ENCODE data around the gene TEX38. TPM values are rescaled to one million over a fixed set of nuclear protein-coding genes. Genes with fewer than 3 reads are reported as not detected.

The TEX38 gene
- total RNA-seq, 1 experiment from 2014 or later: not detected

- ATAC-seq: peak; percentile 64
- no peaks in the 10 kb centered on the region for H3K36me3 ChIP-seq (ENCODE audit: control insufficient read depth, insufficient read depth, low read length)
- BruUV-seq (replicated peaks): no TSS peak
- no peak overlapping the region for H3K4me3 ChIP-seq (ENCODE audit: low read depth in 2 of 2, low read length in 2 of 2)
- no peak overlapping the region for H3K27ac ChIP-seq (ENCODE audit: low read length)
- POLR2A ChIA-PET: no interaction called here
- H3K9me3 ChIP-seq (ENCODE audit: control insufficient read depth, insufficient read depth, low read depth, low read length): no peaks in the 10 kb centered on the region
- in situ Hi-C loops (cut with HindIII; ENCODE audit: low pct_unique_long_range_greater_than_20kb, low sequenced_read_pairs) (no loop called here), intact Hi-C loops (cut with micrococcal nuclease; ENCODE audit: unreplicated experiment) (loop anchor here (2.0 kb wide), 1 partner anchor 102 kb away; no protein-coding TSS in a partner anchor)
- no peak for DNase-seq (ENCODE audit: low read depth, low spot score)
- TF ChIP-seq, protein P1, sequence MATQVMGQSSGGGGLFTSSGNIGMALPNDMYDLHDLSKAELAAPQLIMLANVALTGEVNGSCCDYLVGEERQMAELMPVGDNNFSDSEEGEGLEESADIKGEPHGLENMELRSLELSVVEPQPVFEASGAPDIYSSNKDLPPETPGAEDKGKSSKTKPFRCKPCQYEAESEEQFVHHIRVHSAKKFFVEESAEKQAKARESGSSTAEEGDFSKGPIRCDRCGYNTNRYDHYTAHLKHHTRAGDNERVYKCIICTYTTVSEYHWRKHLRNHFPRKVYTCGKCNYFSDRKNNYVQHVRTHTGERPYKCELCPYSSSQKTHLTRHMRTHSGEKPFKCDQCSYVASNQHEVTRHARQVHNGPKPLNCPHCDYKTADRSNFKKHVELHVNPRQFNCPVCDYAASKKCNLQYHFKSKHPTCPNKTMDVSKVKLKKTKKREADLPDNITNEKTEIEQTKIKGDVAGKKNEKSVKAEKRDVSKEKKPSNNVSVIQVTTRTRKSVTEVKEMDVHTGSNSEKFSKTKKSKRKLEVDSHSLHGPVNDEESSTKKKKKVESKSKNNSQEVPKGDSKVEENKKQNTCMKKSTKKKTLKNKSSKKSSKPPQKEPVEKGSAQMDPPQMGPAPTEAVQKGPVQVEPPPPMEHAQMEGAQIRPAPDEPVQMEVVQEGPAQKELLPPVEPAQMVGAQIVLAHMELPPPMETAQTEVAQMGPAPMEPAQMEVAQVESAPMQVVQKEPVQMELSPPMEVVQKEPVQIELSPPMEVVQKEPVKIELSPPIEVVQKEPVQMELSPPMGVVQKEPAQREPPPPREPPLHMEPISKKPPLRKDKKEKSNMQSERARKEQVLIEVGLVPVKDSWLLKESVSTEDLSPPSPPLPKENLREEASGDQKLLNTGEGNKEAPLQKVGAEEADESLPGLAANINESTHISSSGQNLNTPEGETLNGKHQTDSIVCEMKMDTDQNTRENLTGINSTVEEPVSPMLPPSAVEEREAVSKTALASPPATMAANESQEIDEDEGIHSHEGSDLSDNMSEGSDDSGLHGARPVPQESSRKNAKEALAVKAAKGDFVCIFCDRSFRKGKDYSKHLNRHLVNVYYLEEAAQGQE (IDR thresholded peaks at IDR 0.05; ENCODE audit: insufficient read depth in 1 of 2, low read depth in 2 of 2, low read length in 1 of 2): no peak
- TF ChIP-seq, protein P2, sequence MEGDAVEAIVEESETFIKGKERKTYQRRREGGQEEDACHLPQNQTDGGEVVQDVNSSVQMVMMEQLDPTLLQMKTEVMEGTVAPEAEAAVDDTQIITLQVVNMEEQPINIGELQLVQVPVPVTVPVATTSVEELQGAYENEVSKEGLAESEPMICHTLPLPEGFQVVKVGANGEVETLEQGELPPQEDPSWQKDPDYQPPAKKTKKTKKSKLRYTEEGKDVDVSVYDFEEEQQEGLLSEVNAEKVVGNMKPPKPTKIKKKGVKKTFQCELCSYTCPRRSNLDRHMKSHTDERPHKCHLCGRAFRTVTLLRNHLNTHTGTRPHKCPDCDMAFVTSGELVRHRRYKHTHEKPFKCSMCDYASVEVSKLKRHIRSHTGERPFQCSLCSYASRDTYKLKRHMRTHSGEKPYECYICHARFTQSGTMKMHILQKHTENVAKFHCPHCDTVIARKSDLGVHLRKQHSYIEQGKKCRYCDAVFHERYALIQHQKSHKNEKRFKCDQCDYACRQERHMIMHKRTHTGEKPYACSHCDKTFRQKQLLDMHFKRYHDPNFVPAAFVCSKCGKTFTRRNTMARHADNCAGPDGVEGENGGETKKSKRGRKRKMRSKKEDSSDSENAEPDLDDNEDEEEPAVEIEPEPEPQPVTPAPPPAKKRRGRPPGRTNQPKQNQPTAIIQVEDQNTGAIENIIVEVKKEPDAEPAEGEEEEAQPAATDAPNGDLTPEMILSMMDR (IDR thresholded peaks at IDR 0.05): no peak; the same call in 1 of the 2 replicates
- no peaks in the 10 kb centered on the region for H3K27me3 ChIP-seq (ENCODE audit: control insufficient read depth, insufficient read depth, low read length)
- peaks cover 7% of the 10 kb centered on the region; the same call in 1 of the 2 replicates for H3K4me1 ChIP-seq (ENCODE audit: control insufficient read depth, insufficient read depth, low read length)
- CTCF ChIA-PET: no interaction called here
Observed at GRCh38 chr1:46622344-46622743, 49.3 kb upstream of the TEX38 start.

GRCh38 chr1:46623743-46624644 lies 47.7 kb upstream of the TEX38 start:
- no TSS peak for BruUV-seq (replicated peaks)
- Histone ChIP-seq H3K36me3 (ENCODE audit: control insufficient read depth, insufficient read depth, low read length) (no peaks in the 10 kb centered on the region), H3K4me3 (ENCODE audit: low read depth in 2 of 2, low read length in 2 of 2) (no peak overlapping the region), H3K27ac (ENCODE audit: low read length) (no peak overlapping the region), H3K27me3 (ENCODE audit: control insufficient read depth, insufficient read depth, low read length) (no peaks in the 10 kb centered on the region), H3K9me3 (ENCODE audit: control insufficient read depth, insufficient read depth, low read depth, low read length) (no peaks in the 10 kb centered on the region), H3K4me1 (ENCODE audit: control insufficient read depth, insufficient read depth, low read length) (peaks cover 7% of the 10 kb centered on the region; the same call in 1 of the 2 replicates)
- no peak for ATAC-seq
- no peak for DNase-seq (ENCODE audit: low read depth, low spot score)
- no peak for TF ChIP-seq SIN3A (IDR thresholded peaks at IDR 0.05; ENCODE audit: borderline replicate concordance, insufficient read depth, low read depth, low read length)
- TF ChIP-seq, protein P1 (IDR thresholded peaks at IDR 0.05; ENCODE audit: insufficient read depth in 1 of 2, low read depth in 2 of 2, low read length in 1 of 2): no peak
- no peak for TF ChIP-seq TCF7L2 (IDR thresholded peaks at IDR 0.05; ENCODE audit: low read depth, low read length)
- no peak for TF ChIP-seq POLR2AphosphoS5 (IDR thresholded peaks at IDR 0.05; ENCODE audit: low read depth, low read length)
- TF ChIP-seq, protein P2 (IDR thresholded peaks at IDR 0.05): no peak
- intact Hi-C loops (cut with micrococcal nuclease; ENCODE audit: unreplicated experiment): loop anchor here (2.0 kb wide), 1 partner anchor 101 kb away; no protein-coding TSS in a partner anchor
- ChIA-PET POLR2A (no interaction called here), CTCF (interaction anchor here (0.6 kb wide), 1 partner anchor 10 kb away, joined by 3 read pairs; no protein-coding TSS in a partner anchor)
- in situ Hi-C loops (cut with HindIII; ENCODE audit: low pct_unique_long_range_greater_than_20kb, low sequenced_read_pairs): no loop called here

Measured in Panc1 (cell line).